GM12873 (cell line): ENCODE results near the gene CERKL.

Experiments used
- TF ChIP-seq, protein P1 (sequence below): IDR thresholded peaks from 2 replicates; pipeline ENCODE4 v1.5.1; 2012; ENCODE audit warnings: low read depth, mild to moderate bottlenecking, moderate library complexity, low read length, control low read depth; ENCODE audit not compliant: insufficient read depth; ENCODE audit errors: missing control alignments

Gene CERKL

GRCh38 chr2:181672255-181673008 lies 15.5 kb upstream of the CERKL start:
- TF ChIP-seq, protein P1, sequence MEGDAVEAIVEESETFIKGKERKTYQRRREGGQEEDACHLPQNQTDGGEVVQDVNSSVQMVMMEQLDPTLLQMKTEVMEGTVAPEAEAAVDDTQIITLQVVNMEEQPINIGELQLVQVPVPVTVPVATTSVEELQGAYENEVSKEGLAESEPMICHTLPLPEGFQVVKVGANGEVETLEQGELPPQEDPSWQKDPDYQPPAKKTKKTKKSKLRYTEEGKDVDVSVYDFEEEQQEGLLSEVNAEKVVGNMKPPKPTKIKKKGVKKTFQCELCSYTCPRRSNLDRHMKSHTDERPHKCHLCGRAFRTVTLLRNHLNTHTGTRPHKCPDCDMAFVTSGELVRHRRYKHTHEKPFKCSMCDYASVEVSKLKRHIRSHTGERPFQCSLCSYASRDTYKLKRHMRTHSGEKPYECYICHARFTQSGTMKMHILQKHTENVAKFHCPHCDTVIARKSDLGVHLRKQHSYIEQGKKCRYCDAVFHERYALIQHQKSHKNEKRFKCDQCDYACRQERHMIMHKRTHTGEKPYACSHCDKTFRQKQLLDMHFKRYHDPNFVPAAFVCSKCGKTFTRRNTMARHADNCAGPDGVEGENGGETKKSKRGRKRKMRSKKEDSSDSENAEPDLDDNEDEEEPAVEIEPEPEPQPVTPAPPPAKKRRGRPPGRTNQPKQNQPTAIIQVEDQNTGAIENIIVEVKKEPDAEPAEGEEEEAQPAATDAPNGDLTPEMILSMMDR, result no peak

- TF ChIP-seq, protein P1, result no peak
Measured at GRCh38 chr2:181670632-181671031, 13.7 kb upstream of the CERKL start.

GRCh38 chr2:181667234-181667633 lies 10.3 kb upstream of the CERKL start:
- TF ChIP-seq, protein P1, result no peak

GRCh38 chr2:181662287-181662686 lies 5.4 kb upstream of the CERKL start:
- TF ChIP-seq, protein P1, result no peak

- TF ChIP-seq, protein P1, result no peak
Measured at GRCh38 chr2:181660181-181660580, 3.3 kb upstream of the CERKL start.

DNA sequence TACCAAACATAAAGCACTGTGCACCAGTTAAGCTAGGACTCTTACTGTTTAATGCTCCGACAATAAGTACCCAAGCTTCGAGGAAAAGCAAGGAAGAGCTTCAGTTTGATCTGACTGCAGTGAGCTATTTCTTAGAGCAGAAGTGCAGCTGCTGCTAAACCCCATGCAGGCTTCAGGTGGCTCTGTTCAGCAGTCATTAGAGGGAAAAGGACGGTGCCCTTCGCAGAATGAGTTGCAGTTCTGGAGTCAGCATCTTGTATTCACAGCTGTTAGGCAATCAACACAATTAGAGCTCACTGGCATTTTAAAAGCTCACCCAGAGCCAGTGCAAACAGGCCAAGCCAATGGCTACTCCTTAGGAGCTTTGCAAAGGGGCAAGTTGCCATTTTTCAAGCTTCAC lies 1.5 kb upstream of the CERKL start:
- TF ChIP-seq, protein P1, result no peak

GRCh38 chr2:181657379-181657778 lies 474 bp upstream of the CERKL start:
- TF ChIP-seq, protein P1, result no peak
